HepG2 (cell line): ENCODE data around the gene USF1. TPM values are rescaled to one million over a fixed set of nuclear protein-coding genes. Genes with fewer than 3 reads are reported as not detected.

Experiments
- SOX13 ChIP-seq, 3 experiments: fragments of 450-650 bp in 1 of 3; sonication (generic) in 1 of 3; formaldehyde crosslinking in 1 of 3; IDR thresholded peaks in 2 of 3; conservative IDR thresholded peaks in 1 of 3; 2 replicates each; pipeline versions ENCODE4 v1.5.0 to v1.6.1; 2016 to 2020; ENCODE audit warnings: antibody characterized with exemption in 1 of 3, mild to moderate bottlenecking in 1 of 3, missing compliant biosample characterization in 1 of 3, missing genetic modification reagents in 1 of 3, moderate library complexity in 1 of 3
- ZNF24 ChIP-seq: fragments of 450-650 bp; IDR thresholded peaks from 2 replicates; pipeline ENCODE4 v1.6.1; 2017; ENCODE audit warnings: antibody characterized with exemption, mild to moderate bottlenecking
- ZNF468 ChIP-seq: sonication (generic); formaldehyde crosslinking; IDR thresholded peaks from 2 replicates; pipeline ENCODE4 v1.8.0; 2022; ENCODE audit warnings: mild to moderate bottlenecking, moderate library complexity, missing genetic modification reagents
- ZNF687 ChIP-seq: sonication (generic); formaldehyde crosslinking; IDR thresholded peaks from 2 replicates; pipeline ENCODE4 v1.5.1; 2020; ENCODE audit warnings: mild to moderate bottlenecking, missing genetic modification reagents, moderate library complexity
- ZNF691 ChIP-seq: sonication (generic); formaldehyde crosslinking; IDR thresholded peaks from 2 replicates; pipeline ENCODE4 v1.4.0; 2020; ENCODE audit warnings: missing genetic modification reagents, low read depth, mild to moderate bottlenecking, borderline replicate concordance
- polyA plus RNA-seq, 8 experiments: library from polyadenylated mRNA; depleted of rRNA in 3 of 8; stranded (reverse) in 7 of 8; unstranded in 1 of 8; fragments of >200 nt; fragmentation: Illumina TruSeq in 4 of 8; extraction: Trizol in 4 of 8; gene quantifications; 2 replicates each; pipeline versions ENCODE4 v1.2.1 to v1.2.3, GENCODE V29; 2011 to 2016; ENCODE audit warnings: low read depth in 4 of 8, missing spikeins in 1 of 8, mixed read lengths in 1 of 8; ENCODE audit not compliant: insufficient read depth in 1 of 8
- total RNA-seq, 5 experiments: library from RNA; depleted of rRNA; stranded (reverse); fragments of >200 nt; fragmentation: Illumina TruSeq; extraction: Trizol; gene quantifications; 2 replicates each; pipeline ENCODE4 v1.2.3, GENCODE V29; 2016; ENCODE audit warnings: low read depth in 1 of 5
- TF ChIP-seq, protein P1 (sequence below), 2 experiments: sonication (generic) in 1 of 2; formaldehyde crosslinking in 1 of 2; IDR thresholded peaks; 2 replicates each; pipeline versions ENCODE4 v1.4.0 to v1.6.1; 2018 to 2020; ENCODE audit warnings: missing genetic modification reagents in 2 of 2, borderline replicate concordance in 1 of 2, low read depth in 1 of 2, mild to moderate bottlenecking in 1 of 2, missing biosample characterization in 1 of 2
- TF ChIP-seq, protein P2 (sequence below): sonication (generic); formaldehyde crosslinking; IDR thresholded peaks from 2 replicates; pipeline ENCODE4 v1.5.0; 2020; ENCODE audit warnings: mild to moderate bottlenecking, missing genetic modification reagents, borderline replicate concordance
- TF ChIP-seq, protein P3 (sequence below): sonication (generic); formaldehyde crosslinking; IDR thresholded peaks from 2 replicates; pipeline ENCODE4 v1.8.0; 2022; ENCODE audit warnings: missing genetic modification reagents, mild to moderate bottlenecking, borderline replicate concordance

Gene USF1
- total and polyA plus RNA-seq, 2 of the 13 experiments (the other 11 are each of a cell fraction or from before 2014, with no cell fraction given): 26.9 to 39.4 TPM

GRCh38 chr1:161045736-161046604, at the start of gene USF1 (continued):
- TF ChIP-seq ZNF468 (CRISPR knock-in tag) (no peak), SOX13 (IDR thresholded peaks at IDR 0.05) (no peak), SOX13 (CRISPR knock-in tag; conservative IDR thresholded peaks at IDR 0.05 in 1 of 2, IDR thresholded peaks at IDR 0.05 in 1 of 2) (no peak), ZNF24 (no peak), ZNF687 (CRISPR knock-in tag) (peak; percentile 60; the same call in 1 of the 2 replicates), ZNF691 (CRISPR knock-in tag) (peak; percentile 18; the same call in 1 of the 2 replicates)
- TF ChIP-seq, protein P1, sequence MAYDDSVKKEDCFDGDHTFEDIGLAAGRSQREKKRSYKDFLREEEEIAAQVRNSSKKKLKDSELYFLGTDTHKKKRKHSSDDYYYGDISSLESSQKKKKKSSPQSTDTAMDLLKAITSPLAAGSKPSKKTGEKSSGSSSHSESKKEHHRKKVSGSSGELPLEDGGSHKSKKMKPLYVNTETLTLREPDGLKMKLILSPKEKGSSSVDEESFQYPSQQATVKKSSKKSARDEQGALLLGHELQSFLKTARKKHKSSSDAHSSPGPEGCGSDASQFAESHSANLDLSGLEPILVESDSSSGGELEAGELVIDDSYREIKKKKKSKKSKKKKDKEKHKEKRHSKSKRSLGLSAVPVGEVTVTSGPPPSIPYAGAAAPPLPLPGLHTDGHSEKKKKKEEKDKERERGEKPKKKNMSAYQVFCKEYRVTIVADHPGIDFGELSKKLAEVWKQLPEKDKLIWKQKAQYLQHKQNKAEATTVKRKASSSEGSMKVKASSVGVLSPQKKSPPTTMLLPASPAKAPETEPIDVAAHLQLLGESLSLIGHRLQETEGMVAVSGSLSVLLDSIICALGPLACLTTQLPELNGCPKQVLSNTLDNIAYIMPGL (CRISPR knock-in tag; IDR thresholded peaks at IDR 0.05; ENCODE audit: borderline replicate concordance in 1 of 2, low read depth in 1 of 2): peak; percentile 55 to 58; a peak in 3 of 4 replicates
- TF ChIP-seq, protein P2, sequence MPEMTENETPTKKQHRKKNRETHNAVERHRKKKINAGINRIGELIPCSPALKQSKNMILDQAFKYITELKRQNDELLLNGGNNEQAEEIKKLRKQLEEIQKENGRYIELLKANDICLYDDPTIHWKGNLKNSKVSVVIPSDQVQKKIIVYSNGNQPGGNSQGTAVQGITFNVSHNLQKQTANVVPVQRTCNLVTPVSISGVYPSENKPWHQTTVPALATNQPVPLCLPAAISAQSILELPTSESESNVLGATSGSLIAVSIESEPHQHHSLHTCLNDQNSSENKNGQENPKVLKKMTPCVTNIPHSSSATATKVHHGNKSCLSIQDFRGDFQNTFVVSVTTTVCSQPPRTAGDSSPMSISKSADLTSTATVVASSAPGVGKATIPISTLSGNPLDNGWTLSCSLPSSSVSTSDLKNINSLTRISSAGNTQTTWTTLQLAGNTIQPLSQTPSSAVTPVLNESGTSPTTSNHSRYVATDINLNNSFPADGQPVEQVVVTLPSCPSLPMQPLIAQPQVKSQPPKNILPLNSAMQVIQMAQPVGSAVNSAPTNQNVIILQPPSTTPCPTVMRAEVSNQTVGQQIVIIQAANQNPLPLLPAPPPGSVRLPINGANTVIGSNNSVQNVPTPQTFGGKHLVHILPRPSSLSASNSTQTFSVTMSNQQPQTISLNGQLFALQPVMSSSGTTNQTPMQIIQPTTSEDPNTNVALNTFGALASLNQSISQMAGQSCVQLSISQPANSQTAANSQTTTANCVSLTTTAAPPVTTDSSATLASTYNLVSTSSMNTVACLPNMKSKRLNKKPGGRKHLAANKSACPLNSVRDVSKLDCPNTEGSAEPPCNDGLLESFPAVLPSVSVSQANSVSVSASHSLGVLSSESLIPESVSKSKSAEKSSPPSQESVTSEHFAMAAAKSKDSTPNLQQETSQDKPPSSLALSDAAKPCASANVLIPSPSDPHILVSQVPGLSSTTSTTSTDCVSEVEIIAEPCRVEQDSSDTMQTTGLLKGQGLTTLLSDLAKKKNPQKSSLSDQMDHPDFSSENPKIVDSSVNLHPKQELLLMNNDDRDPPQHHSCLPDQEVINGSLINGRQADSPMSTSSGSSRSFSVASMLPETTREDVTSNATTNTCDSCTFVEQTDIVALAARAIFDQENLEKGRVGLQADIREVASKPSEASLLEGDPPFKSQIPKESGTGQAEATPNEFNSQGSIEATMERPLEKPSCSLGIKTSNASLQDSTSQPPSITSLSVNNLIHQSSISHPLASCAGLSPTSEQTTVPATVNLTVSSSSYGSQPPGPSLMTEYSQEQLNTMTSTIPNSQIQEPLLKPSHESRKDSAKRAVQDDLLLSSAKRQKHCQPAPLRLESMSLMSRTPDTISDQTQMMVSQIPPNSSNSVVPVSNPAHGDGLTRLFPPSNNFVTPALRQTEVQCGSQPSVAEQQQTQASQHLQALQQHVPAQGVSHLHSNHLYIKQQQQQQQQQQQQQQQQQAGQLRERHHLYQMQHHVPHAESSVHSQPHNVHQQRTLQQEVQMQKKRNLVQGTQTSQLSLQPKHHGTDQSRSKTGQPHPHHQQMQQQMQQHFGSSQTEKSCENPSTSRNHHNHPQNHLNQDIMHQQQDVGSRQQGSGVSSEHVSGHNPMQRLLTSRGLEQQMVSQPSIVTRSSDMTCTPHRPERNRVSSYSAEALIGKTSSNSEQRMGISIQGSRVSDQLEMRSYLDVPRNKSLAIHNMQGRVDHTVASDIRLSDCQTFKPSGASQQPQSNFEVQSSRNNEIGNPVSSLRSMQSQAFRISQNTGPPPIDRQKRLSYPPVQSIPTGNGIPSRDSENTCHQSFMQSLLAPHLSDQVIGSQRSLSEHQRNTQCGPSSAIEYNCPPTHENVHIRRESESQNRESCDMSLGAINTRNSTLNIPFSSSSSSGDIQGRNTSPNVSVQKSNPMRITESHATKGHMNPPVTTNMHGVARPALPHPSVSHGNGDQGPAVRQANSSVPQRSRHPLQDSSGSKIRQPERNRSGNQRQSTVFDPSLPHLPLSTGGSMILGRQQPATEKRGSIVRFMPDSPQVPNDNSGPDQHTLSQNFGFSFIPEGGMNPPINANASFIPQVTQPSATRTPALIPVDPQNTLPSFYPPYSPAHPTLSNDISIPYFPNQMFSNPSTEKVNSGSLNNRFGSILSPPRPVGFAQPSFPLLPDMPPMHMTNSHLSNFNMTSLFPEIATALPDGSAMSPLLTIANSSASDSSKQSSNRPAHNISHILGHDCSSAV (CRISPR knock-in tag): no peak
- TF ChIP-seq, protein P3, sequence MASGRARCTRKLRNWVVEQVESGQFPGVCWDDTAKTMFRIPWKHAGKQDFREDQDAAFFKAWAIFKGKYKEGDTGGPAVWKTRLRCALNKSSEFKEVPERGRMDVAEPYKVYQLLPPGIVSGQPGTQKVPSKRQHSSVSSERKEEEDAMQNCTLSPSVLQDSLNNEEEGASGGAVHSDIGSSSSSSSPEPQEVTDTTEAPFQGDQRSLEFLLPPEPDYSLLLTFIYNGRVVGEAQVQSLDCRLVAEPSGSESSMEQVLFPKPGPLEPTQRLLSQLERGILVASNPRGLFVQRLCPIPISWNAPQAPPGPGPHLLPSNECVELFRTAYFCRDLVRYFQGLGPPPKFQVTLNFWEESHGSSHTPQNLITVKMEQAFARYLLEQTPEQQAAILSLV (CRISPR knock-in tag): no peak
